NCI-H748 (cell line): ENCODE data around the gene ZNF879.

ENCODE experiments used
- DNase-seq: peaks from one replicate; lab custom pipeline; 2025; ENCODE audit not compliant: unreplicated experiment; lab: John Stamatoyannopoulos, UW

The ZNF879 gene

GRCh38 chr5:179023528-179024189 is at the start of gene ZNF879:
Gene ZNF879, plus strand, starts transcription at chr5:179023804. Its CDS starts 1,201 bp downstream, at chr5:179025005.
- peak; percentile 98 for DNase-seq

- no peak for DNase-seq
Observed at GRCh38 chr5:178981381-178981780, 42.2 kb upstream of the ZNF879 start.

GRCh38 chr5:178982941-178983340 is 40.7 kb upstream of the ZNF879 start:
- DNase-seq, result no peak

GRCh38 chr5:178983728-178984127 is 39.9 kb upstream of the ZNF879 start:
- no peak for DNase-seq

GRCh38 chr5:178984145-178985072 is 39.2 kb upstream of the ZNF879 start:
- no peak for DNase-seq

GRCh38 chr5:178986326-178986960 is 37.2 kb upstream of the ZNF879 start:
- no peak for DNase-seq

- DNase-seq, result no peak
Observed at GRCh38 chr5:178988436-178989220, 35.0 kb upstream of the ZNF879 start.

- DNase-seq, result no peak
Observed at GRCh38 chr5:178989311-178989710, 34.3 kb upstream of the ZNF879 start.

- DNase-seq, result no peak
Observed at GRCh38 chr5:178990491-178990890, 33.1 kb upstream of the ZNF879 start.

- no peak for DNase-seq
Observed at GRCh38 chr5:178991190-178992145, 32.1 kb upstream of the ZNF879 start.

- DNase-seq, result no peak
Observed at GRCh38 chr5:178992291-178992895, 31.2 kb upstream of the ZNF879 start.

- no peak for DNase-seq
Observed at GRCh38 chr5:178993236-178993765, 30.3 kb upstream of the ZNF879 start.

GRCh38 chr5:178993955-178994579 is 29.5 kb upstream of the ZNF879 start:
- DNase-seq, result no peak

- DNase-seq, result no peak
Observed at GRCh38 chr5:178994580-178995340, 28.8 kb upstream of the ZNF879 start, which contains the start of gene GRM6. Gene GRM6, minus strand, starts transcription at chr5:178995320. Its CDS starts 376 bp downstream, at chr5:178994944.

GRCh38 chr5:178995341-178995690 is 28.3 kb upstream of the ZNF879 start:
- no peak for DNase-seq

- DNase-seq, result no peak
Observed at GRCh38 chr5:178996156-178996555, 27.4 kb upstream of the ZNF879 start.

- no peak for DNase-seq
Observed at GRCh38 chr5:178997191-178997590, 26.4 kb upstream of the ZNF879 start.

- no peak for DNase-seq
Observed at GRCh38 chr5:178998441-178998840, 25.2 kb upstream of the ZNF879 start.
